K562 (cell line): ENCODE results near the gene WNT7A. TPM values are rescaled to one million over a fixed set of nuclear protein-coding genes. Genes with fewer than 3 reads are reported as not detected.

Experiments
- ATAC-seq: fragments of 200-7000 bp; cut with Tn5 transposase; 3 replicates; pipeline ENCODE4 v1.9.1; 2020; ENCODE audit warnings: moderate library complexity
- BruUV-seq: library from RNA; stranded (reverse); fragments of 400-500 nt; replicated peaks from 2 replicates; lab custom pipeline; 2021; lab: Mats Ljungman, UMichigan
- CTCF ChIA-PET: fragments of 300-600 bp; formaldehyde crosslinking; extraction: SDS; loops from one replicate; lab custom pipeline; 2021; ENCODE audit warnings: low intra/inter-chr PET ratio; lab: Yijun Ruan, JAX
- POLR2A ChIA-PET: fragments of 300-600, 350-650 bp; sonication (Branson Sonifier 250); formaldehyde crosslinking; extraction: SDS; loops from one replicate; lab custom pipeline; 2021; ENCODE audit warnings: antibody characterized with exemption, inconsistent platforms; lab: Yijun Ruan, JAX
- DNase-seq, 4 experiments: peaks; one replicate each; pipeline versions ENCODE4 v3.0.0 to v3.0.0-alpha.2; 2011 to 2018; ENCODE audit warnings: low spot score in 3 of 4, mixed read lengths in 3 of 4; ENCODE audit errors: extremely low read depth in 1 of 4
- FAIRE-seq: peaks from 2 replicates; lab custom pipeline; 2011; peaks lifted over from hg19 to GRCh38; lab: Jason Lieb, UNC
- H2AFZ ChIP-seq: 2 replicates; pipeline ENCODE4 v1.6.0; 2011; ENCODE audit warnings: low read depth, low read length, control low read depth, inconsistent platforms
- H3K27ac ChIP-seq: fragments of 200-600 bp; 3 replicates; pipeline ENCODE4 v1.8.0; 2011; ENCODE audit warnings: low read depth, mild to moderate bottlenecking, control low read depth, inconsistent platforms, low read length, moderate library complexity, mixed read lengths; ENCODE audit errors: extremely low read depth
- H3K27me3 ChIP-seq, 2 experiments: fragments of 300-600 bp in 1 of 2; 2 replicates in 1 of 2; 3 replicates in 1 of 2; pipeline versions ENCODE4 v1.6.0 to v1.8.0; 2011; ENCODE audit warnings: inconsistent platforms in 2 of 2, low read length in 2 of 2, mild to moderate bottlenecking in 1 of 2, mixed read lengths in 1 of 2, moderate library complexity in 1 of 2; ENCODE audit not compliant: control insufficient read depth in 2 of 2, insufficient read depth in 2 of 2
- H3K36me3 ChIP-seq: fragments of 300-600 bp; 3 replicates; pipeline ENCODE4 v1.8.0; 2011; ENCODE audit warnings: mild to moderate bottlenecking, low read length, inconsistent platforms; ENCODE audit not compliant: control insufficient read depth, insufficient read depth
- H3K4me1 ChIP-seq, 2 experiments: fragments of 200-600 bp in 1 of 2; replicated peaks in 1 of 2; 2 replicates in 1 of 2; 3 replicates in 1 of 2; pipeline versions ENCODE4 v1.5.1 to v1.8.0; 2011; ENCODE audit warnings: inconsistent platforms in 2 of 2, low read length in 2 of 2, mild to moderate bottlenecking in 1 of 2, mixed read lengths in 1 of 2, moderate library complexity in 1 of 2; ENCODE audit not compliant: control insufficient read depth in 2 of 2, insufficient read depth in 2 of 2
- H3K4me2 ChIP-seq: 2 replicates; pipeline ENCODE4 v1.6.1; 2011; ENCODE audit warnings: low read length, control low read depth, inconsistent platforms, mixed read lengths; ENCODE audit not compliant: insufficient read depth
- H3K4me3 ChIP-seq: fragments of 200-600 bp; sonication (generic), shearing (Covaris generic); 2 replicates; pipeline ENCODE4 v1.5.1; 2016; ENCODE audit warnings: control low read depth, inconsistent platforms
- H3K79me2 ChIP-seq: fragments of 200-600 bp; 3 replicates; pipeline ENCODE4 v1.8.0; 2011; ENCODE audit warnings: low read length, inconsistent platforms; ENCODE audit not compliant: control insufficient read depth, insufficient read depth
- H3K9ac ChIP-seq, 2 experiments: 2 replicates each; pipeline versions ENCODE4 v1.6.0 to v1.6.1; 2011; ENCODE audit warnings: low read depth in 2 of 2, low read length in 2 of 2, control low read depth in 1 of 2, inconsistent platforms in 1 of 2, mild to moderate bottlenecking in 1 of 2, mixed read lengths in 1 of 2; ENCODE audit not compliant: insufficient read depth in 1 of 2
- H3K9me1 ChIP-seq: one replicate; pipeline ENCODE4 v1.6.0; 2011; ENCODE audit warnings: inconsistent platforms, mild to moderate bottlenecking, low read length, moderate library complexity; ENCODE audit not compliant: control insufficient read depth, insufficient read depth
- H3K9me3 ChIP-seq: replicated peaks from 2 replicates; pipeline ENCODE4 v1.5.1; 2011; ENCODE audit warnings: low read depth, low read length, inconsistent platforms; ENCODE audit not compliant: control insufficient read depth, insufficient read depth
- H4K20me1 ChIP-seq: replicated peaks from 2 replicates; pipeline ENCODE4 v1.6.1; 2011; ENCODE audit warnings: low read length, inconsistent platforms, mixed read lengths; ENCODE audit not compliant: control insufficient read depth, insufficient read depth
- DACH1 ChIP-seq: fragments of 450-650 bp; IDR thresholded peaks from 2 replicates; pipeline ENCODE4 v1.6.1; 2018; ENCODE audit not compliant: partially characterized antibody
- DIDO1 ChIP-seq: fragments of 450-650 bp; IDR thresholded peaks from 2 replicates; pipeline ENCODE4 v1.6.1; 2016; ENCODE audit warnings: low read depth, missing biosample characterization, missing genetic modification characterization
- ELF4 ChIP-seq: fragments of 450-650 bp; formaldehyde crosslinking; IDR thresholded peaks from 2 replicates; pipeline ENCODE4 v1.4.0; 2022; ENCODE audit warnings: missing genetic modification characterization
- ETV6 ChIP-seq, 3 experiments: fragments of 150-350 bp in 1 of 3; sonication (generic) in 1 of 3; formaldehyde crosslinking in 1 of 3; IDR thresholded peaks; 2 replicates each; pipeline versions ENCODE4 v1.6.1 to v1.8.0; 2014 to 2022; ENCODE audit warnings: borderline replicate concordance in 2 of 3, low read depth in 2 of 3, antibody characterized with exemption in 1 of 3, low read length in 1 of 3, mild to moderate bottlenecking in 1 of 3, missing genetic modification reagents in 1 of 3
- FOXJ3 ChIP-seq: sonication (generic); formaldehyde crosslinking; IDR thresholded peaks from 2 replicates; pipeline ENCODE4 v1.4.0; 2020; ENCODE audit warnings: mild to moderate bottlenecking, missing genetic modification reagents
- FOXP1 ChIP-seq: sonication (generic); formaldehyde crosslinking; IDR thresholded peaks from 2 replicates; pipeline ENCODE4 v1.8.0; 2022; ENCODE audit warnings: mild to moderate bottlenecking, missing genetic modification reagents
- GABPA ChIP-seq: fragments of 200-800 bp; sonication (Bioruptor generic); conservative IDR thresholded peaks from 2 replicates; pipeline ENCODE4 v1.6.1; 2016; ENCODE audit warnings: low read depth, missing genetic modification characterization, missing compliant biosample characterization
- HDAC3 ChIP-seq: fragments of 450-650 bp; IDR thresholded peaks from 2 replicates; pipeline ENCODE4 v1.6.1; 2018; ENCODE audit warnings: borderline replicate concordance, mild to moderate bottlenecking, moderate library complexity; ENCODE audit not compliant: partially characterized antibody
- HSF4 ChIP-seq: fragments of 250-450 bp; sonication (Bioruptor Pico); IDR thresholded peaks from 2 replicates; pipeline ENCODE4 v2.1.2; 2022; ENCODE audit warnings: mild to moderate bottlenecking, moderate library complexity, borderline replicate concordance
- KLF10 ChIP-seq: fragments of 250-450 bp; sonication (Bioruptor Pico); IDR thresholded peaks from 2 replicates; pipeline ENCODE4 v1.6.1; 2021; ENCODE audit warnings: matching md5 sums
- NCOA1 ChIP-seq: fragments of 450-650 bp; IDR thresholded peaks from 2 replicates; pipeline ENCODE4 v1.6.1; 2016; ENCODE audit warnings: low read depth
- RBM39 ChIP-seq: fragments of 200-400 bp; formaldehyde crosslinking; optimal IDR thresholded peaks from 2 replicates; pipeline ENCODE3; 2018; ENCODE audit warnings: low read depth, low read length
- RFX7 ChIP-seq: fragments of 250-450 bp; sonication (Bioruptor Pico); IDR thresholded peaks from 2 replicates; pipeline ENCODE4 v1.5.1; 2021; ENCODE audit warnings: mild to moderate bottlenecking
- RNF2 ChIP-seq: sonication (generic); IDR thresholded peaks from 2 replicates; pipeline ENCODE4 v1.6.1; 2016
- SNIP1 ChIP-seq: fragments of 450-650 bp; IDR thresholded peaks from 2 replicates; pipeline ENCODE4 v1.7.1; 2017; ENCODE audit warnings: low read depth, mild to moderate bottlenecking
- TCFL5 ChIP-seq: fragments of 250-450 bp; sonication (Bioruptor Pico); conservative IDR thresholded peaks from 2 replicates; pipeline ENCODE4 v1.6.1; 2021; ENCODE audit warnings: mild to moderate bottlenecking, moderate library complexity, matching md5 sums
- ZNF239 ChIP-seq: fragments of 250-450 bp; sonication (Bioruptor Pico); IDR thresholded peaks from 2 replicates; pipeline ENCODE4 v1.4.0; 2020; ENCODE audit warnings: mild to moderate bottlenecking
- ZNF263 ChIP-seq: sonication (generic); formaldehyde crosslinking; IDR thresholded peaks from 2 replicates; pipeline ENCODE4 v1.8.0; 2022; ENCODE audit warnings: mild to moderate bottlenecking, missing genetic modification reagents, borderline replicate concordance
- ZNF354B ChIP-seq: fragments of 250-450 bp; sonication (Bioruptor Pico); IDR thresholded peaks from 2 replicates; pipeline ENCODE4 v1.4.0; 2020
- ZNF551 ChIP-seq: fragments of 250-450 bp; sonication (Bioruptor Pico); IDR thresholded peaks from 2 replicates; pipeline ENCODE4 v1.5.0; 2021; ENCODE audit warnings: mild to moderate bottlenecking, moderate library complexity
- WGBS: fragments of 100-300 bp; shearing (Covaris generic); methylation state at CpG from one replicate; pipeline ENCODE4 v1.1.6; 2016; ENCODE audit warnings: low coverage, mixed read lengths; ENCODE audit not compliant: insufficient coverage; ENCODE audit errors: missing lambda C conversion rate; 5-methylcytosine and 5-hydroxymethylcytosine counted together
- in situ Hi-C: fragments of 300-500 bp; cut with MboI; formaldehyde crosslinking; loops from 4 replicates; pipeline ENCODE4 v1.15.0; 2018; ENCODE audit warnings: inconsistent platforms, mixed read lengths
- intact Hi-C: fragments of 100-400 bp; cut with micrococcal nuclease; formaldehyde crosslinking; loops from 2 replicates; pipeline ENCODE4 v1.14.2; 2022
- polyA plus RNA-seq, 8 experiments: library from polyadenylated mRNA; depleted of rRNA in 4 of 8; stranded (reverse) in 5 of 8; unstranded in 3 of 8; fragments of >200 nt; fragmentation: Nextera tagmentation in 2 of 8; fragmentation: Illumina TruSeq in 1 of 8; extraction: Ambion mirVana in 2 of 8; extraction: Trizol in 1 of 8; gene quantifications; 2 replicates each; pipeline versions ENCODE4 v1.2.1 to v1.2.3, GENCODE V29; 2011 to 2014; ENCODE audit warnings: inconsistent platforms in 1 of 8, missing spikeins in 1 of 8
- total RNA-seq, 7 experiments: library from RNA; depleted of rRNA in 6 of 7; stranded (reverse); fragments of >200 nt in 6 of 7; fragmentation: Illumina TruSeq in 2 of 7; extraction: Trizol in 2 of 7; gene quantifications; 2 replicates each; pipeline versions ENCODE4 v1.2.1 to v1.2.3, GENCODE V29; 2011 to 2021; ENCODE audit warnings: low replicate concordance in 1 of 7

The WNT7A gene
- total and polyA plus RNA-seq, 9 of the 15 experiments (the other 6 are each of a cell fraction or from before 2014, with no cell fraction given), result 0.03 TPM; not detected in 8

DNA sequence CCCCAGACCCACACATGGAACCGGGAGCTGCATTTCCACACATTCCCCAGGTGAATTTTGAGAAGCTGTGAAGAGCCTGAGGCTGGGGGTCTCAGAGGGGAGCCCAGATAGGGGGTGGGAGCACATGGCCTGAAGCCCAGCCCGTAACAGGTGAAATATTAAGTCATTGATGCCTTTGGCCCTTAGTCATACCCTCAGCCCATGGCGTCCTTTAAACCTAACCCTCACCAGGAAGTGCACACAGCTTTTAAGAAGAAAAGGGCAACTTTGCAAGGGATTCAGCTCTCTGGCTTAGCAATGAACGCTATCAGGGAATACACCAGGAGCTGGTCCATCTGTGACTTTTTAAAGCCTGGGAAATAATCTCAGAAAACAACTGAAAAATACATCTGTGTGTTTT lies 40.6 kb downstream of the WNT7A start:
- Histone ChIP-seq H3K27ac (no peak overlapping the region), H4K20me1 (peaks cover 5% of the 10 kb centered on the region), H3K4me2 (no peak overlapping the region), H3K36me3 (no peaks in the 10 kb centered on the region), H2AFZ (no peak overlapping the region), H3K79me2 (no peaks in the 10 kb centered on the region), H3K9me1 (no peaks in the 10 kb centered on the region), H3K9ac (no peak overlapping the region), H3K9me3 (no peaks in the 10 kb centered on the region), H3K4me3 (no peak overlapping the region), H3K27me3 (peaks cover 10 to 54% of the 10 kb centered on the region in 2 experiments; a peak in 4 of 5 replicates), H3K4me1 (no peaks in the 10 kb centered on the region)
- no TSS peak for BruUV-seq
- ChIA-PET POLR2A (interaction anchor here (0.6 kb wide), 1 partner anchor 38 kb away, joined by 5 read pairs; no protein-coding TSS in a partner anchor), CTCF (no interaction called here)
- intact Hi-C loops (no loop called here), in situ Hi-C loops (no loop called here)
- WGBS, result 0% methylated on average over 4 of the region's 4 CpGs
- ATAC-seq (no peak), FAIRE-seq (no peak), DNase-seq (no peak)
- TF ChIP-seq KLF10 (CRISPR knock-in tag), result no peak
- no peak for TF ChIP-seq NCOA1
- TF ChIP-seq RFX7 (CRISPR knock-in tag), result no peak
- TF ChIP-seq ZNF239 (CRISPR knock-in tag), result no peak
- TF ChIP-seq HDAC3, result no peak
- TF ChIP-seq DIDO1, result no peak
- TF ChIP-seq TCFL5 (CRISPR knock-in tag), result no peak
- TF ChIP-seq RBM39, result no peak
- TF ChIP-seq GABPA (tag), result no peak
- TF ChIP-seq FOXP1 (CRISPR knock-in tag), result no peak
- TF ChIP-seq DACH1, result no peak
- no peak for TF ChIP-seq ZNF263 (CRISPR knock-in tag)
- no peak for TF ChIP-seq ETV6 (IDR thresholded peaks at IDR 0.05; ENCODE audit: borderline replicate concordance in 1 of 2, low read depth in 2 of 2, low read length in 1 of 2)
- TF ChIP-seq ETV6 (CRISPR knock-in tag; IDR thresholded peaks at IDR 0.05; ENCODE audit: borderline replicate concordance), result no peak
- no peak for TF ChIP-seq ELF4 (CRISPR knock-in tag)
- no peak for TF ChIP-seq SNIP1
- TF ChIP-seq ZNF551 (CRISPR knock-in tag), result no peak
- no peak for TF ChIP-seq FOXJ3 (CRISPR knock-in tag)
- TF ChIP-seq RNF2, result no peak
- TF ChIP-seq HSF4, result no peak
- no peak for TF ChIP-seq ZNF354B (CRISPR knock-in tag)
